Upper lobe of right lung (tissue), 1 donor: ENCODE results near the gene FUT2. TPM values are rescaled to one million over a fixed set of nuclear protein-coding genes. Genes with fewer than 3 reads are reported as not detected.

ENCODE experiments used
- ATAC-seq: fragments of 200-7000 bp; cut with Tn5 transposase; one replicate; pipeline ENCODE4 v1.9.1; 2020; ENCODE audit warnings: mild to moderate bottlenecking, moderate library complexity
- DNase-seq: peaks from one replicate; pipeline ENCODE4 v3.0.0-alpha.2; 2020
- H3K27ac ChIP-seq: fragments of 200-600 bp; one replicate; pipeline ENCODE4 v1.8.0; 2022
- H3K27me3 ChIP-seq: fragments of 200-600 bp; one replicate; pipeline ENCODE4 v1.8.0; 2022; ENCODE audit warnings: mild to moderate bottlenecking
- H3K36me3 ChIP-seq: fragments of 200-600 bp; one replicate; pipeline ENCODE4 v1.8.0; 2022
- H3K4me1 ChIP-seq: fragments of 200-600 bp; one replicate; pipeline ENCODE4 v1.8.0; 2022
- H3K4me3 ChIP-seq: fragments of 200-600 bp; one replicate; pipeline ENCODE4 v1.8.0; 2022; ENCODE audit warnings: mild to moderate bottlenecking
- H3K9me3 ChIP-seq: fragments of 200-600 bp; one replicate; pipeline ENCODE4 v1.8.0; 2022
- CTCF ChIP-seq: fragments of 200-600 bp; IDR thresholded peaks from one replicate; pipeline ENCODE4 v1.8.0; 2022; ENCODE audit warnings: antibody characterized with exemption
- intact Hi-C: fragments of 100-400 bp; cut with DNase I; formaldehyde crosslinking; loops from one replicate; pipeline ENCODE4 v1.11.0; 2022
- total RNA-seq: library from RNA; stranded (reverse); fragmentation: NEBNext Ultra II Directional; extraction: Animal tissue kit (Norgen Biotek cat#: 25700); gene quantifications from one replicate; pipeline ENCODE4 v1.2.1, GENCODE V29; 2021
- donor health status: DM: no; HTN: yes; CAD: no; lungs with severe emphysema.

FUT2 gene
- total RNA-seq, 1 donor from 2014 or later: 0.81 TPM

GRCh38 chr19:48731452-48731851 lies 35.7 kb downstream of the FUT2 start:
- H3K9me3 ChIP-seq: no peaks in the 10 kb centered on the region
- TF ChIP-seq CTCF: no peak
- DNase-seq (no peak), ATAC-seq (no peak)
- no peaks in the 10 kb centered on the region for H3K27me3 ChIP-seq
- H3K36me3 ChIP-seq: no peaks in the 10 kb centered on the region
- H3K27ac ChIP-seq: no peak overlapping the region
- H3K4me1 ChIP-seq: peaks cover 9% of the 10 kb centered on the region
- no peak overlapping the region for H3K4me3 ChIP-seq
- intact Hi-C loops: no loop called here

- Histone ChIP-seq H3K27ac (no peak overlapping the region), H3K9me3 (no peaks in the 10 kb centered on the region), H3K27me3 (no peaks in the 10 kb centered on the region), H3K4me3 (no peak overlapping the region), H3K4me1 (peaks cover 3% of the 10 kb centered on the region), H3K36me3 (no peaks in the 10 kb centered on the region)
- intact Hi-C loops: no loop called here
- no peak for TF ChIP-seq CTCF
- DNase-seq: no peak
- no peak for ATAC-seq
These were observed 38.9 kb downstream of the FUT2 start for GRCh38 chr19:48734625-48735024.

- Histone ChIP-seq H3K27me3 (no peaks in the 10 kb centered on the region), H3K4me3 (peak overlapping the region; percentile 3), H3K4me1 (peaks cover 3% of the 10 kb centered on the region), H3K9me3 (no peaks in the 10 kb centered on the region), H3K36me3 (no peaks in the 10 kb centered on the region), H3K27ac (no peak overlapping the region)
- intact Hi-C loops: no loop called here
- no peak for DNase-seq
- TF ChIP-seq CTCF: no peak
- ATAC-seq: peak; percentile 9
These were observed 39.4 kb downstream of the FUT2 start for GRCh38 chr19:48735031-48735615.

- Histone ChIP-seq H3K27ac (no peak overlapping the region), H3K9me3 (no peaks in the 10 kb centered on the region), H3K4me1 (peaks cover 3% of the 10 kb centered on the region), H3K4me3 (peak overlapping the region; percentile 63), H3K27me3 (no peaks in the 10 kb centered on the region), H3K36me3 (no peaks in the 10 kb centered on the region)
- no peak for TF ChIP-seq CTCF
- intact Hi-C loops: no loop called here
- DNase-seq: no peak
- ATAC-seq: no peak
These were observed 41.7 kb downstream of the FUT2 start for GRCh38 chr19:48737360-48737998.

GRCh38 chr19:48738557-48739403 lies 43.0 kb downstream of the FUT2 start:
- DNase-seq: peak; percentile 97
- Histone ChIP-seq H3K4me3 (peak overlapping the region; percentile 63), H3K27ac (peak overlapping the region; percentile 76), H3K4me1 (peaks cover 3% of the 10 kb centered on the region), H3K36me3 (no peaks in the 10 kb centered on the region), H3K9me3 (no peaks in the 10 kb centered on the region), H3K27me3 (no peaks in the 10 kb centered on the region)
- intact Hi-C loops: no loop called here
- TF ChIP-seq CTCF: peak; percentile 19
- ATAC-seq: peak; percentile 94
